Measurements from ENCODE around the gene PRUNE2. TPM values are rescaled to one million over a fixed set of nuclear protein-coding genes. Genes with fewer than 3 reads are reported as not detected.

Gene PRUNE2
- total RNA-seq, 1 experiment from 2014 or later: 3.5 TPM

- Histone ChIP-seq H3K4me3 (ENCODE audit: low read depth, low read length) (no peak overlapping the region), H3K9me3 (no peaks in the 10 kb centered on the region), H3K27me3 (replicated peaks; ENCODE audit: control insufficient read depth, insufficient read depth, low read length) (no peaks in the 10 kb centered on the region), H3K36me3 (ENCODE audit: control insufficient read depth, insufficient read depth, low read length) (no peaks in the 10 kb centered on the region), H3K4me1 (no peaks in the 10 kb centered on the region)
- Mint-ChIP-seq H3K27ac (ENCODE audit: unreplicated experiment) (no peak overlapping the region), H3K9me3 (ENCODE audit: unreplicated experiment) (no peaks in the 10 kb centered on the region), H3K36me3 (ENCODE audit: insufficient read depth, unreplicated experiment) (no peaks in the 10 kb centered on the region), H3K4me1 (ENCODE audit: low read depth, unreplicated experiment) (peaks cover 7% of the 10 kb centered on the region), H3K27me3 (ENCODE audit: insufficient read depth, unreplicated experiment) (peaks cover 8% of the 10 kb centered on the region), H3K4me3 (ENCODE audit: unreplicated experiment) (no peak overlapping the region)
- no TSS peak for BruUV-seq (replicated peaks)
- DNase-seq: no peak
- CTCF ChIA-PET: no interaction called here
- intact Hi-C loops (cut with micrococcal nuclease; ENCODE audit: unreplicated experiment): no loop called here
- no peak for TF ChIP-seq CTCF (IDR thresholded peaks at IDR 0.05; ENCODE audit: insufficient read depth in 1 of 2, low read depth in 1 of 2, low read length in 1 of 2, severe bottlenecking in 1 of 2, unreplicated experiment in 1 of 2)
- POLR2A ChIA-PET: no interaction called here
Measured at GRCh38 chr9:76916231-76916630, 10.3 kb upstream of the PRUNE2 start.

- Mint-ChIP-seq H3K4me3 (ENCODE audit: unreplicated experiment) (no peak overlapping the region), H3K27ac (ENCODE audit: unreplicated experiment) (no peak overlapping the region), H3K9me3 (ENCODE audit: unreplicated experiment) (no peaks in the 10 kb centered on the region), H3K4me1 (ENCODE audit: low read depth, unreplicated experiment) (peaks cover 7% of the 10 kb centered on the region), H3K36me3 (ENCODE audit: insufficient read depth, unreplicated experiment) (no peaks in the 10 kb centered on the region), H3K27me3 (ENCODE audit: insufficient read depth, unreplicated experiment) (peaks cover 13% of the 10 kb centered on the region)
- Histone ChIP-seq H3K4me1 (no peaks in the 10 kb centered on the region), H3K4me3 (ENCODE audit: low read depth, low read length) (no peak overlapping the region), H3K36me3 (ENCODE audit: control insufficient read depth, insufficient read depth, low read length) (no peaks in the 10 kb centered on the region), H3K27me3 (replicated peaks; ENCODE audit: control insufficient read depth, insufficient read depth, low read length) (no peaks in the 10 kb centered on the region), H3K9me3 (no peaks in the 10 kb centered on the region)
- POLR2A ChIA-PET: no interaction called here
- TF ChIP-seq CTCF (IDR thresholded peaks at IDR 0.05; ENCODE audit: insufficient read depth in 1 of 2, low read depth in 1 of 2, low read length in 1 of 2, severe bottlenecking in 1 of 2, unreplicated experiment in 1 of 2): no peak
- intact Hi-C loops (cut with micrococcal nuclease; ENCODE audit: unreplicated experiment): no loop called here
- CTCF ChIA-PET: no interaction called here
- BruUV-seq (replicated peaks): no TSS peak
- no peak for DNase-seq
Measured at GRCh38 chr9:76913467-76913866, 7.6 kb upstream of the PRUNE2 start.

- Mint-ChIP-seq H3K36me3 (ENCODE audit: insufficient read depth, unreplicated experiment) (no peaks in the 10 kb centered on the region), H3K27ac (ENCODE audit: unreplicated experiment) (no peak overlapping the region), H3K27me3 (ENCODE audit: insufficient read depth, unreplicated experiment) (peaks cover 12% of the 10 kb centered on the region), H3K9me3 (ENCODE audit: unreplicated experiment) (no peaks in the 10 kb centered on the region), H3K4me3 (ENCODE audit: unreplicated experiment) (no peak overlapping the region), H3K4me1 (ENCODE audit: low read depth, unreplicated experiment) (peaks cover 7% of the 10 kb centered on the region)
- no peaks in the 10 kb centered on the region for H3K4me1 ChIP-seq
- H3K27me3 ChIP-seq (replicated peaks; ENCODE audit: control insufficient read depth, insufficient read depth, low read length): no peaks in the 10 kb centered on the region
- ChIA-PET POLR2A (no interaction called here), CTCF (no interaction called here)
- intact Hi-C loops (cut with micrococcal nuclease; ENCODE audit: unreplicated experiment): no loop called here
- H3K36me3 ChIP-seq (ENCODE audit: control insufficient read depth, insufficient read depth, low read length): no peaks in the 10 kb centered on the region
- H3K4me3 ChIP-seq (ENCODE audit: low read depth, low read length): no peak overlapping the region
- no peaks in the 10 kb centered on the region for H3K9me3 ChIP-seq
- TF ChIP-seq CTCF (IDR thresholded peaks at IDR 0.05; ENCODE audit: insufficient read depth in 1 of 2, low read depth in 1 of 2, low read length in 1 of 2, severe bottlenecking in 1 of 2, unreplicated experiment in 1 of 2): no peak
- no TSS peak for BruUV-seq (replicated peaks)
- DNase-seq: no peak
Measured at GRCh38 chr9:76912636-76913275, 6.8 kb upstream of the PRUNE2 start.

All from Caco-2 (cell line).